GM13977 (cell line): ENCODE measurements around the gene PPP2R5E.
"Not testable (repeated sequence)": the region's sequence is repeated elsewhere in the genome, so short reads cannot be mapped to it uniquely, and the experiment has no call there.

Source experiments
- DNase-seq: peaks from one replicate; pipeline ENCODE4 v3.0.0; 2012; ENCODE audit warnings: low spot score
- in situ Hi-C: fragments of 300-500 bp; cut with MboI; formaldehyde crosslinking; loops from one replicate; pipeline ENCODE4 v1.12.0; 2022; ENCODE audit warnings: low sequenced_read_pairs, low pct_unique_long_range_greater_than_20kb, mixed read lengths, inconsistent platforms; ENCODE audit not compliant: unreplicated experiment
- TF ChIP-seq, protein P1 (sequence below): IDR thresholded peaks from 2 replicates; pipeline ENCODE4 v1.5.1; 2012; ENCODE audit warnings: mild to moderate bottlenecking, control low read depth; ENCODE audit not compliant: insufficient read depth; ENCODE audit errors: extremely low read depth, missing control alignments

The PPP2R5E gene

DNA sequence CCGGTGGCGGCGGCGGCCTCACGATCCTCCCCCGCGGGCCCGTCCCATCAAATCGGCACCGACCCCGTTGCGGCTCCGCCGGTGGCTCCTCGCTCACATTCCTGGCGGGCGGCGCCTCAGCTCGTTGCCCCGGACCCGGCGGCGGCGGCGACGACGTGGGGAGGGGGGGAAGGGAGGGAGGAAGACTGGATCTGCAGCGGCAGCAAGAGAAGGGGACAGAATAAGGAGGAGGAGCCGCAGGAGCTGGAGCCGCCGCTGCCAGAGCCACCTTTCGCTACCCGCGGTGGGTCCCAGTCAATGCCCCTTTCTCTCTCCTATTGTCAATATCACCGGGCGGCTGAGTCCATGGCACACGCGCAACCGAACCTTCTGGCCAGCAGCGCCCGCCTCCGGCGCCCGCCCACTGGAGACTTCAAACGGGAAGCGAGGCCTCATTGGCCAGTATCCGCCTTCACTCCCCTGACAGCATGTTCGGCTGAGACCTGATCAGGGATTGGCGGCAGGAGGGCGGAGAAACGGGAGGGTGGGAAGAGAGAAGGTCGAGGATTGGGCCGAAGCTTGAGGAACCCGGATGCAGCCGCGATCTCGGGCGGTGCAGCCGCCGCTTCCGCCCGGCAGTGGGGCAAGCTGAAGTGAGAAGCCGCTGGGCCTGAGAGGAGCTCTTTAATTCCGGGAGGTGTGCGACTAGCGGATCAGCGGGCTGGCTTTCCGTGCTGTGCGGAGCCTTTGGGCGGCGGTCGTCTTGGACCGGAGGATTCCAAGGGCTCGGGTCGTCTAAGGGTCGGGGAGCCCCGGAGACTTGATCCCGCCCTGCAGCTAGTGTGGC is at the start of gene PPP2R5E:
PPP2R5E (minus strand) TSS at position 378 of the 826 bp plus-strand sequence. CDS start 3,692 bp downstream, outside the sequence.
- in situ Hi-C loops, result no loop called here
- peak; percentile 96 for DNase-seq
- TF ChIP-seq, protein P1, sequence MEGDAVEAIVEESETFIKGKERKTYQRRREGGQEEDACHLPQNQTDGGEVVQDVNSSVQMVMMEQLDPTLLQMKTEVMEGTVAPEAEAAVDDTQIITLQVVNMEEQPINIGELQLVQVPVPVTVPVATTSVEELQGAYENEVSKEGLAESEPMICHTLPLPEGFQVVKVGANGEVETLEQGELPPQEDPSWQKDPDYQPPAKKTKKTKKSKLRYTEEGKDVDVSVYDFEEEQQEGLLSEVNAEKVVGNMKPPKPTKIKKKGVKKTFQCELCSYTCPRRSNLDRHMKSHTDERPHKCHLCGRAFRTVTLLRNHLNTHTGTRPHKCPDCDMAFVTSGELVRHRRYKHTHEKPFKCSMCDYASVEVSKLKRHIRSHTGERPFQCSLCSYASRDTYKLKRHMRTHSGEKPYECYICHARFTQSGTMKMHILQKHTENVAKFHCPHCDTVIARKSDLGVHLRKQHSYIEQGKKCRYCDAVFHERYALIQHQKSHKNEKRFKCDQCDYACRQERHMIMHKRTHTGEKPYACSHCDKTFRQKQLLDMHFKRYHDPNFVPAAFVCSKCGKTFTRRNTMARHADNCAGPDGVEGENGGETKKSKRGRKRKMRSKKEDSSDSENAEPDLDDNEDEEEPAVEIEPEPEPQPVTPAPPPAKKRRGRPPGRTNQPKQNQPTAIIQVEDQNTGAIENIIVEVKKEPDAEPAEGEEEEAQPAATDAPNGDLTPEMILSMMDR, result no peak

DNA sequence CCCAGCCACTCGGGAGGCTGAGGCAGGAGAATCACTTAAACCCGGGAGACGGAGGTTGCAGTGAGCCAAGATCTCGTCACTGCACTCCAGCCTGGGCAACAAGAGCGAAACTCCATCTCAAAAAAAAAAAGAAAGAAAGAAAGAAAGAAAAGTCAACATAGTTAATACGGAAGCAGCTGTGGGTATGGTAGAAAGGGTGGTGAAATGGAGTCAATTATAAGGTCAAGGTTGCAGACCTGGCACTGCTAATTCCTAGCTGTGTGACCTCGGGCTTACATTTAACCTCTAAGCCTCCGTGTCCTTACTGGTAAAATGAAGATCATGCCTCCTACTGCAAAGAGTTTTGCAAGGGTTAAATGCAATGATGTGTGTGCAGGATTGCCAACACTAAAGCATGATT is 39.9 kb upstream of the PPP2R5E start:
- DNase-seq, in situ Hi-C loops: not testable (repeated sequence)

DNA sequence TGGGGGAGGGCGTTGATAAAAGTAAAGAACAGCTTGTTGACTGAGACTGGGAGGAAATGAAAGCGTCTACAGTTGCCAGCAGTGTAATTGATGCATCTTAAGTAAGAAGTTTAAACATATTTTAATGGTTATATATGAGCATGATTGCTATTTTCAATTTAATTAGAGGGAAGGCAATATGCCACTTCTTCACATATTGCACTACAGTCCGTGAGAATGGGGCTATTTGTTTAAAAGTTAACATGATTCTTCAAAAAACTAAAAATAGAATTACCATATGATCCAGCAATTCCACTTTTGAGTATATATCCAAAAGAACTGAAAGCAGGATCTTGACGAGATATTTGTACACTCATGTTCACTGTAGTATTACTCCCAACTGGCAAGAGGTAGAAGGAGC is 38.3 kb upstream of the PPP2R5E start:
- TF ChIP-seq, protein P1, result no peak
- no peak for DNase-seq
- in situ Hi-C loops, result no loop called here

DNA sequence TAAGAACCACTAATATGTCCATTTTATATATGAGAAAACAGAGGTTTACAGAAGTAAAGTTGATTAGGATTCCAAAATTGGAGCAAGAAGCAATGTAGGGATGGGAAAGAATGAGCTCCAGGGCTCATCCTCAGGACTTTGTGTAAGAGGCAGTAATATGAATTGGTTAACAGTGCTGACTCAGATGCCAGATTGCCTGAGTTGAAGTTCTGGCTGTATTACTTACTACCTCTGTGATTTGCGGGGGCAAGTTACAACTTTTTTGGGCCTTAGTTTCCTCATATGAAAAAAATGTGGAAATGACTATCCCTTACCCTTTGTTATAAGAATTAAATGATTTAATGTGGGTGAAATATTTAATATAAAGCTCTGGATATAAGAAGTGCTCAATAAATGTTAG is 35.1 kb upstream of the PPP2R5E start:
- TF ChIP-seq, protein P1, result no peak
- in situ Hi-C loops, result no loop called here
- no peak for DNase-seq

DNA sequence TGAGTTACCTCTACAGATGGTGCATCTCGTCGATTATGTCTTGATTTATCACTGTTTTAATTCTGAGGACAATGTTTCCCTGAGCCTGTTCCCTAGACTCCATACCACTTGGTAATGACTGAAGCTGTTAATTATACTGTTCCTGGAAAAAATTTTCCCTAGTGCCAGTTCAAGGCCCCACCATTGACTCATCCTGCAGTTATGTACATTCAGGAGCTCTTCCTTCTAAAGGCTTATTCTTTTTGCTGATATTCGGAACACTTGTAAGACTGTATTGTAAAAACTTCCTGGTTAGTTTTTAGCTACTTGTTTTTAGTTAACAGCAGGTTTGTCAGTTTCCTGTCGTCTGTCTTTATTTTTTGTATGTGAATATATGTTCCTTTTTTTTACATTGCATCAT is 30.4 kb upstream of the PPP2R5E start:
- TF ChIP-seq, protein P1, result no peak
- in situ Hi-C loops, result no loop called here
- DNase-seq, result no peak

DNA sequence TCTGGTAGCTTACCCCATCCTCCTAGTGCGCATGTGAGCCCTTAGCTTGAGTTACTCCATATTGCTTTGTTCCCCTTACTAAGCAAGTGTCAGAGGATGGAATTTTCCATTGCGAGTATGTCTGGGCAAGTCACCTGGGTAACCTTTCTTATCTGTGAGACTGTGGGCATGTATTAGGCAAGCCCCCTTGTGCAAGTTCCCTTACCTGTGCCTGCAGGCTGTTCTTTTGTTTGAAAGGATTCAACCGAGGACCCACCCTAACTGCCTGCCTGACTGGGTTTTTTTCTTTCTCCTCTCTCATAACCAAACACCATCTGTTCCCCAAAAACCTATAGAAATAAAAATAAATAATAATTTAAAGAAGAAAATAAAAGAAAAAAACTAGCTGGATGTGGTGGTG is 22.3 kb upstream of the PPP2R5E start:
- in situ Hi-C loops, result no loop called here
- TF ChIP-seq, protein P1, result no peak
- DNase-seq, result no peak

DNA sequence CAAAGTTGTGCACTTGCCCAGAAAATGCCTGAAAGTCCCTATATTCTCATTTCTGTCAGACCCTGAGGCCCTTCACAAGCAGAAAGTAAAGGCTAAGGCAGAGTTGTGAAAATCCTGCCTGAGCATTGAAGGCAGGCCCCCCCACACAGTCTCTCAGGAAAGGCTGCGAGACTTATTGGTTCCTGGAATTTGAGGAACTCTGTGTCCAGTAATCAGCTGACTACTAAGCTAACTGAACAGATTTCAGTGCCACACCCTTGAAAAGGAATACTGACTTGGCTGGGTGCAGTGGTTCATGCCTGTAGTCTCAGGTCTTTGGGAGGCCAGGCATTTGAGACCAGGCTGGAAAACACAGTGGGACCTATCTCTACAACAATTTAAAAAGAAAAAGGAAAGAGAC is 21.1 kb upstream of the PPP2R5E start:
- TF ChIP-seq, protein P1, result no peak
- DNase-seq, result no peak
- in situ Hi-C loops, result no loop called here
